Uterus (tissue), 2 donors: ENCODE results near the gene NEMP1.

Experiments used
- POLR2A ChIP-seq, 2 donors: fragments of 450-650 bp; IDR thresholded peaks; one replicate each; pipeline ENCODE4 v1.6.1; 2016; ENCODE audit warnings: antibody characterized with exemption in 2 of 2, mild to moderate bottlenecking in 1 of 2, moderate library complexity in 1 of 2
- TF ChIP-seq, protein P1 (sequence below), 4 experiments: fragments of 200-600 bp in 2 of 4; fragments of 450-650 bp in 2 of 4; sonication (generic) in 2 of 4; IDR thresholded peaks; one replicate each; pipeline ENCODE4 v1.5.1; 2016 to 2019; ENCODE audit warnings: antibody characterized with exemption in 4 of 4, mild to moderate bottlenecking in 2 of 4, moderate library complexity in 1 of 4

- TF ChIP-seq, protein P1, sequence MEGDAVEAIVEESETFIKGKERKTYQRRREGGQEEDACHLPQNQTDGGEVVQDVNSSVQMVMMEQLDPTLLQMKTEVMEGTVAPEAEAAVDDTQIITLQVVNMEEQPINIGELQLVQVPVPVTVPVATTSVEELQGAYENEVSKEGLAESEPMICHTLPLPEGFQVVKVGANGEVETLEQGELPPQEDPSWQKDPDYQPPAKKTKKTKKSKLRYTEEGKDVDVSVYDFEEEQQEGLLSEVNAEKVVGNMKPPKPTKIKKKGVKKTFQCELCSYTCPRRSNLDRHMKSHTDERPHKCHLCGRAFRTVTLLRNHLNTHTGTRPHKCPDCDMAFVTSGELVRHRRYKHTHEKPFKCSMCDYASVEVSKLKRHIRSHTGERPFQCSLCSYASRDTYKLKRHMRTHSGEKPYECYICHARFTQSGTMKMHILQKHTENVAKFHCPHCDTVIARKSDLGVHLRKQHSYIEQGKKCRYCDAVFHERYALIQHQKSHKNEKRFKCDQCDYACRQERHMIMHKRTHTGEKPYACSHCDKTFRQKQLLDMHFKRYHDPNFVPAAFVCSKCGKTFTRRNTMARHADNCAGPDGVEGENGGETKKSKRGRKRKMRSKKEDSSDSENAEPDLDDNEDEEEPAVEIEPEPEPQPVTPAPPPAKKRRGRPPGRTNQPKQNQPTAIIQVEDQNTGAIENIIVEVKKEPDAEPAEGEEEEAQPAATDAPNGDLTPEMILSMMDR (IDR thresholded peaks at IDR 0.05): no peak
- no peak for TF ChIP-seq POLR2A (IDR thresholded peaks at IDR 0.05)
These were observed 12.5 kb upstream of the NEMP1 start for GRCh38 chr12:57090924-57091637.
